SU-DHL-6 (cell line): ENCODE results near the gene NINJ2.
A peak's percentile ranks its signal among the peaks of the same experiment; 100 is the strongest.

Experiments used
- H2AFZ ChIP-seq: fragments of 200-600 bp; sonication (generic); 2 replicates; pipeline ENCODE4 v1.6.1; 2014; ENCODE audit warnings: low read depth, mild to moderate bottlenecking, moderate library complexity, mixed read lengths, antibody characterized with exemption, low read length; ENCODE audit not compliant: severe bottlenecking
- H3F3A ChIP-seq: fragments of 200-600 bp; shearing (Covaris generic); 2 replicates; pipeline ENCODE4 v1.6.0; 2016; ENCODE audit warnings: antibody characterized with exemption, mild to moderate bottlenecking; ENCODE audit not compliant: insufficient read depth
- H3K27ac ChIP-seq: fragments of 200-600 bp; sonication (generic); 2 replicates; pipeline ENCODE4 v1.5.1; 2016; ENCODE audit warnings: low read depth, mild to moderate bottlenecking, low read length, moderate library complexity, mixed read lengths
- H3K27me3 ChIP-seq: fragments of 200-600 bp; sonication (generic), shearing (Covaris generic); 2 replicates; pipeline ENCODE4 v1.6.0; 2014; ENCODE audit warnings: mild to moderate bottlenecking, low read length
- H3K36me3 ChIP-seq: fragments of 200-600 bp; sonication (generic); 2 replicates; pipeline ENCODE4 v1.6.1; 2014; ENCODE audit warnings: mild to moderate bottlenecking, low read length, mixed read lengths
- H3K4me2 ChIP-seq: fragments of 300-600, 200-600 bp; shearing (Covaris generic), sonication (generic); 2 replicates; pipeline ENCODE4 v1.6.0; 2014; ENCODE audit warnings: low read length, low read depth, mild to moderate bottlenecking; ENCODE audit not compliant: poor library complexity, severe bottlenecking
- H3K4me3 ChIP-seq: fragments of 200-600 bp; sonication (generic); 2 replicates; pipeline ENCODE4 v1.5.1; 2014; ENCODE audit warnings: antibody characterized with exemption, low read length, mild to moderate bottlenecking, mixed read lengths; ENCODE audit not compliant: insufficient read depth, poor library complexity, severe bottlenecking
- H3K79me2 ChIP-seq: fragments of 200-600 bp; sonication (generic); 2 replicates; pipeline ENCODE4 v1.6.1; 2014; ENCODE audit warnings: mild to moderate bottlenecking, low read length, moderate library complexity; ENCODE audit not compliant: insufficient read depth
- H3K9ac ChIP-seq: fragments of 200-600 bp; sonication (generic); 2 replicates; pipeline ENCODE4 v1.7.0; 2014; ENCODE audit warnings: mild to moderate bottlenecking, low read length
- H3K9me2 ChIP-seq: fragments of 200-600 bp; sonication (generic); replicated peaks from 2 replicates; pipeline ENCODE4 v1.6.1; 2014; ENCODE audit warnings: low read length; ENCODE audit not compliant: insufficient read depth
- H3K9me3 ChIP-seq: fragments of 200-600 bp; sonication (generic); 2 replicates; pipeline ENCODE4 v1.6.1; 2014; ENCODE audit warnings: low read length, mixed read lengths; ENCODE audit not compliant: insufficient read depth
- H4K20me1 ChIP-seq: fragments of 200-600 bp; sonication (generic); 2 replicates; pipeline ENCODE4 v1.6.1; 2014; ENCODE audit warnings: low read depth, mild to moderate bottlenecking, antibody characterized with exemption, low read length, moderate library complexity, mixed read lengths
- EZH2phosphoT487 ChIP-seq: fragments of 200-600 bp; sonication (generic), shearing (Covaris generic); conservative IDR thresholded peaks from 2 replicates; pipeline ENCODE4 v1.6.1; 2018; ENCODE audit warnings: mild to moderate bottlenecking, antibody characterized with exemption, low read length, moderate library complexity, mixed read lengths
- TF ChIP-seq, protein P1 (sequence below): fragments of 200-600 bp; sonication (generic); IDR thresholded peaks from one replicate; pipeline ENCODE4 v1.5.1; 2017; ENCODE audit warnings: antibody characterized with exemption, mild to moderate bottlenecking, low read length, moderate library complexity; ENCODE audit not compliant: insufficient read depth, poor library complexity, severe bottlenecking

The NINJ2 gene

DNA sequence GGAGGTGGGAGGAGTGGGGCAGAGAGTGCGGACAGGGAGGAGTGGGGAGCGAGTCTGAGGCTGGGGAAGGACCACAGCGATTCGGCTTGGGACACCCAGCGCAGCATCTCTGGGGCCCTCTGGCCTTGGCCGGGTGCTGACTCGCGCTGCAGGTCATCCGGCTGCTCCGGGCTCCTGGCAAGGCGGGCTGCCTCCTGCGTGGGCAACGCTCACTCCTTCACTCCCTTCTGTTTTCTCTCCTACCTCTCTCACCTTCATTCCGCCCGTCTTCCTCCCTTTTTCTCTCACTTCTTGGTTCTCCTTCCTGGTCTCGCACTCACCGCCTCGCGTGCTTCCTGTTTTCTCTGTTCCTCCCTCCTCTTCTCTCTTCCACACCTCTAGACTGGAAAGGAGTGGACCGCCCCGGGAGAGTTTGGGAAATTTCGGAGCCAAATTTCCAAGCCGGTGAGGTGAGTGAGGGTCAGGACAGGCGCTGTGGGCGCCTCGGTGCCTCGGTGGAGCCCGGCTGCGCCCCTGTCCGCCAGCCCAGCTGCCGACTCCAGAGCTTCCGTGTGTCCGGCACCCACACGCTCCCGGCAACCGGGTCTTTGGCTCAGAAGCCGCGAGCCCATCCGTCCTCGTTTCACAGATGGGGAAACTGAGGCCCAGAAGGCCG, 116.9 kb downstream of the NINJ2 start:
- Histone ChIP-seq H3K36me3 (no peaks in the 10 kb centered on the region), H4K20me1 (no peaks in the 10 kb centered on the region), H3K27ac (no peak overlapping the region), H3K4me3 (no peak overlapping the region), H3K79me2 (no peaks in the 10 kb centered on the region), H3K27me3 (no peaks in the 10 kb centered on the region), H3F3A (no peaks in the 10 kb centered on the region), H3K4me2 (peak overlapping the region; percentile 28), H2AFZ (no peak overlapping the region), H3K9ac (no peak overlapping the region), H3K9me2 (no peaks in the 10 kb centered on the region), H3K9me3 (no peaks in the 10 kb centered on the region)
- TF ChIP-seq, protein P1, sequence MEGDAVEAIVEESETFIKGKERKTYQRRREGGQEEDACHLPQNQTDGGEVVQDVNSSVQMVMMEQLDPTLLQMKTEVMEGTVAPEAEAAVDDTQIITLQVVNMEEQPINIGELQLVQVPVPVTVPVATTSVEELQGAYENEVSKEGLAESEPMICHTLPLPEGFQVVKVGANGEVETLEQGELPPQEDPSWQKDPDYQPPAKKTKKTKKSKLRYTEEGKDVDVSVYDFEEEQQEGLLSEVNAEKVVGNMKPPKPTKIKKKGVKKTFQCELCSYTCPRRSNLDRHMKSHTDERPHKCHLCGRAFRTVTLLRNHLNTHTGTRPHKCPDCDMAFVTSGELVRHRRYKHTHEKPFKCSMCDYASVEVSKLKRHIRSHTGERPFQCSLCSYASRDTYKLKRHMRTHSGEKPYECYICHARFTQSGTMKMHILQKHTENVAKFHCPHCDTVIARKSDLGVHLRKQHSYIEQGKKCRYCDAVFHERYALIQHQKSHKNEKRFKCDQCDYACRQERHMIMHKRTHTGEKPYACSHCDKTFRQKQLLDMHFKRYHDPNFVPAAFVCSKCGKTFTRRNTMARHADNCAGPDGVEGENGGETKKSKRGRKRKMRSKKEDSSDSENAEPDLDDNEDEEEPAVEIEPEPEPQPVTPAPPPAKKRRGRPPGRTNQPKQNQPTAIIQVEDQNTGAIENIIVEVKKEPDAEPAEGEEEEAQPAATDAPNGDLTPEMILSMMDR: no peak
- no peak for TF ChIP-seq EZH2phosphoT487

DNA sequence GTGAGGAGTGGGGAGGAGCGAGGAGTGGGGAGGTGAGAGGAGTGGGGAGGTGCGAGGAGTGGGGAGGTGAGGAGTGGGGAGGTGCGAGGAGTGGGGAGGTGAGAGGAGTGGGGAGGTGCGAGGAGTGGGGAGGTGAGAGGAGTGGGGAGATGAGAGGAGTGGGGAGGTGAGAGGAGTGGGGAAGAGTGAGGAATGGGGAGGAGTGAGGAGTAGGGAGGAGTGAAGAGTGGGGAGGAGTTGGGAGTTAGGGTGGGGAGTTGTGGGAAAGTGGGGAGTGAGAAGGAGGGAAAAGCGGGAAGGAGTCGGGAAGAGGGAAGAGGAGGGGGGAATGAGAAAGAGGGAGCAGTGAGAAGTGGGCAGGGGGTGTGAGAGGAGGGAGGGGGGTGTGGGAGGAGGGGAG, 117.4 kb downstream of the NINJ2 start:
- H3K27ac ChIP-seq: no peak overlapping the region
- no peaks in the 10 kb centered on the region for H4K20me1 ChIP-seq
- no peak overlapping the region for H3K4me2 ChIP-seq
- no peak overlapping the region for H3K4me3 ChIP-seq
- no peaks in the 10 kb centered on the region for H3K9me2 ChIP-seq
- H3K9me3 ChIP-seq: no peaks in the 10 kb centered on the region
- H3K27me3 ChIP-seq: no peaks in the 10 kb centered on the region
- TF ChIP-seq, protein P1: no peak
- TF ChIP-seq EZH2phosphoT487: no peak
- no peak overlapping the region for H3K9ac ChIP-seq
- H2AFZ ChIP-seq: no peak overlapping the region
- H3K36me3 ChIP-seq: no peaks in the 10 kb centered on the region
- H3F3A ChIP-seq: no peaks in the 10 kb centered on the region
- H3K79me2 ChIP-seq: no peaks in the 10 kb centered on the region

DNA sequence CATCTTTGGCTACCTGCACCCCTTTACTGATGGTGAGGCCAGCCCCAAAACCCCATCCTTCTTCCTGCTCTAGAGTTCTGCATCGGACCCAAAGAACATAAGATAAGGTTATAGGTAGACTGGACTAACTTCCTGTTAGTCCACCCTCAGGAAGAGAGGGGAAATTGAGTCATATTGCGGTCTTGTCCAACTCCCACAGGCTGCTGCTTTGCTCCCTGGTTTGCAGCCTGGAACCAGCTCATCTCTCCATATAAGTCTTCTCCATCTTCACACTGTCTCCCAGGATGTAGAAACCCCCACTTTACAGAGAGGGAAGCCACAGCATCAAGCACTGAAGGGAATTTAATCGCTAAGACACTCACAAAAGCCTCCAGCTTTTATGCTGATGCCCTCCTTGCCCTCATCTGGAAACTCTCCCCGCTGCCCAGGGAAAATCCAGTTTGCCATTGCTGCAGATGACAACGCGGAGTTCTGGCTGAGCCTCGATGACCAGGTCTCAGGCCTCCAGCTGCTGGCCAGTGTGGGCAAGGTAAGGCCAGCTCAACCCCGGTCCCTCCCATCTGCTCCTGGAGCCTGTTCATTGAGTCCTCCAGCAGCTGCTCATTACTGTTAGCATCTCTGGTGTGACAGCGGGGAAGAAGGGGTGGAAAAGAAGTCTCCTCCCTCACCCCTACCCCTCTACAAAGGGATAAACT, 118.2 kb downstream of the NINJ2 start:
- H2AFZ ChIP-seq: no peak overlapping the region
- H3K9ac ChIP-seq: no peak overlapping the region
- no peaks in the 10 kb centered on the region for H3K36me3 ChIP-seq
- H3F3A ChIP-seq: no peaks in the 10 kb centered on the region
- no peaks in the 10 kb centered on the region for H3K9me3 ChIP-seq
- no peak overlapping the region for H3K27ac ChIP-seq
- no peak for TF ChIP-seq EZH2phosphoT487
- TF ChIP-seq, protein P1: no peak
- H3K4me3 ChIP-seq: no peak overlapping the region
- H3K79me2 ChIP-seq: no peaks in the 10 kb centered on the region
- no peaks in the 10 kb centered on the region for H3K27me3 ChIP-seq
- H3K4me2 ChIP-seq: no peak overlapping the region
- H3K9me2 ChIP-seq: no peaks in the 10 kb centered on the region
- no peaks in the 10 kb centered on the region for H4K20me1 ChIP-seq
